HEK293 (cell line): ENCODE data around the gene RTN3.
A peak's percentile ranks its signal among the peaks of the same experiment; 100 is the strongest.

Experiments used
- FEZF1 ChIP-seq: fragments of 450-650 bp; formaldehyde crosslinking; IDR thresholded peaks from 2 replicates; pipeline ENCODE4 v1.5.1; 2016; ENCODE audit warnings: missing biosample characterization, missing genetic modification characterization
- HOXA7 ChIP-seq: sonication (generic); formaldehyde crosslinking; IDR thresholded peaks from 2 replicates; pipeline ENCODE4 v1.8.1; 2022; ENCODE audit warnings: missing genetic modification reagents, borderline replicate concordance
- OSR2 ChIP-seq: fragments of 450-650 bp; formaldehyde crosslinking; IDR thresholded peaks from 2 replicates; pipeline ENCODE4 v1.5.1; 2016; ENCODE audit warnings: missing biosample characterization, missing genetic modification characterization
- PBX3 ChIP-seq: sonication (generic); formaldehyde crosslinking; IDR thresholded peaks from 2 replicates; pipeline ENCODE4 v1.8.1; 2022; ENCODE audit warnings: mild to moderate bottlenecking, moderate library complexity, missing genetic modification reagents
- SALL2 ChIP-seq: fragments of 450-650 bp; formaldehyde crosslinking; IDR thresholded peaks from 2 replicates; pipeline ENCODE4 v1.5.0; 2017; ENCODE audit warnings: missing biosample characterization, mild to moderate bottlenecking, missing genetic modification characterization, borderline replicate concordance
- SCRT2 ChIP-seq: fragments of 450-650 bp; formaldehyde crosslinking; IDR thresholded peaks from 2 replicates; pipeline ENCODE4 v1.5.1; 2016; ENCODE audit warnings: missing biosample characterization, missing genetic modification characterization
- SP3 ChIP-seq: fragments of 450-650 bp; formaldehyde crosslinking; IDR thresholded peaks from 2 replicates; pipeline ENCODE4 v1.5.1; 2016; ENCODE audit warnings: missing biosample characterization, missing genetic modification characterization
- WT1 ChIP-seq: fragments of 450-650 bp; formaldehyde crosslinking; IDR thresholded peaks from 2 replicates; pipeline ENCODE4 v1.5.1; 2016; ENCODE audit warnings: missing biosample characterization, missing genetic modification characterization
- ZBTB11 ChIP-seq: fragments of 450-650 bp; formaldehyde crosslinking; conservative IDR thresholded peaks from 2 replicates; pipeline ENCODE4 v1.5.1; 2016; ENCODE audit warnings: low read depth, missing biosample characterization, missing genetic modification characterization
- ZBTB17 ChIP-seq: fragments of 450-650 bp; formaldehyde crosslinking; IDR thresholded peaks from 2 replicates; pipeline ENCODE4 v1.5.1; 2016; ENCODE audit warnings: missing biosample characterization, missing genetic modification characterization
- ZBTB7A ChIP-seq: fragments of 450-650 bp; formaldehyde crosslinking; IDR thresholded peaks from 2 replicates; pipeline ENCODE4 v1.5.1; 2016; ENCODE audit warnings: low read depth, missing biosample characterization, missing genetic modification characterization
- ZBTB8A ChIP-seq: fragments of 450-650 bp; formaldehyde crosslinking; IDR thresholded peaks from 2 replicates; pipeline ENCODE4 v1.5.1; 2016; ENCODE audit warnings: missing biosample characterization, missing genetic modification characterization
- ZEB2 ChIP-seq: fragments of 450-650 bp; formaldehyde crosslinking; IDR thresholded peaks from 2 replicates; pipeline ENCODE4 v1.5.1; 2016; ENCODE audit warnings: missing biosample characterization, missing genetic modification characterization
- ZFP69B ChIP-seq: fragments of 450-650 bp; formaldehyde crosslinking; IDR thresholded peaks from 2 replicates; pipeline ENCODE4 v1.5.1; 2016; ENCODE audit warnings: missing biosample characterization, missing genetic modification characterization
- ZNF121 ChIP-seq: fragments of 450-650 bp; formaldehyde crosslinking; IDR thresholded peaks from 2 replicates; pipeline ENCODE4 v1.5.1; 2016; ENCODE audit warnings: missing biosample characterization, missing genetic modification characterization
- ZNF274 ChIP-seq, 2 experiments: fragments of 200-500 bp in 1 of 2; fragments of 450-650 bp in 1 of 2; sonication (Bioruptor generic) in 1 of 2; formaldehyde crosslinking in 1 of 2; IDR thresholded peaks; 2 replicates each; pipeline versions ENCODE4 v1.5.1 to v1.6.1; 2014 to 2016; ENCODE audit warnings: borderline replicate concordance in 1 of 2, inconsistent platforms in 1 of 2, low read length in 1 of 2, missing biosample characterization in 1 of 2, missing genetic modification characterization in 1 of 2
- ZNF335 ChIP-seq: fragments of 450-650 bp; formaldehyde crosslinking; conservative IDR thresholded peaks from 2 replicates; pipeline ENCODE4 v1.5.1; 2016; ENCODE audit warnings: missing biosample characterization, missing genetic modification characterization
- ZNF404 ChIP-seq: fragments of 450-650 bp; formaldehyde crosslinking; IDR thresholded peaks from 2 replicates; pipeline ENCODE4 v1.5.1; 2017; ENCODE audit warnings: missing biosample characterization, missing genetic modification characterization
- ZNF514 ChIP-seq: fragments of 450-650 bp; formaldehyde crosslinking; IDR thresholded peaks from 2 replicates; pipeline ENCODE4 v1.5.1; 2016; ENCODE audit warnings: missing biosample characterization, missing genetic modification characterization
- ZNF596 ChIP-seq: fragments of 450-650 bp; IDR thresholded peaks from 2 replicates; pipeline ENCODE4 v1.5.0; 2018; ENCODE audit warnings: missing biosample characterization, mild to moderate bottlenecking, missing genetic modification characterization, moderate library complexity
- ZNF692 ChIP-seq: fragments of 450-650 bp; formaldehyde crosslinking; IDR thresholded peaks from 2 replicates; pipeline ENCODE4 v1.5.1; 2016; ENCODE audit warnings: missing biosample characterization, missing genetic modification characterization
- TF ChIP-seq, protein P1 (sequence below): fragments of 450-650 bp; formaldehyde crosslinking; IDR thresholded peaks from 2 replicates; pipeline ENCODE4 v1.5.1; 2016; ENCODE audit warnings: missing biosample characterization, missing genetic modification characterization, low read depth
- TF ChIP-seq, protein P2 (sequence below): fragments of 450-650 bp; formaldehyde crosslinking; IDR thresholded peaks from 2 replicates; pipeline ENCODE4 v1.5.1; 2017; ENCODE audit warnings: missing biosample characterization, missing genetic modification characterization
- TF ChIP-seq, protein P3 (sequence below): fragments of 450-650 bp; formaldehyde crosslinking; IDR thresholded peaks from 2 replicates; pipeline ENCODE4 v1.5.1; 2016; ENCODE audit warnings: missing biosample characterization, missing genetic modification characterization, borderline replicate concordance

RTN3 gene

GRCh38 chr11:63671322-63672155 lies 9.8 kb upstream of the RTN3 start, which contains the start of gene ATL3 (continued):
- TF ChIP-seq ZBTB11 (tag by site-specific recombination) (no peak), ZNF596 (no peak), OSR2 (tag by site-specific recombination) (no peak), SCRT2 (peak; percentile 87), SALL2 (tag by site-specific recombination) (no peak), ZFP69B (tag by site-specific recombination) (peak; percentile 60; the same call in 1 of the 2 replicates), ZNF404 (tag by site-specific recombination) (no peak), FEZF1 (tag by site-specific recombination) (no peak), HOXA7 (peak; percentile 90; the same call in 1 of the 2 replicates), SP3 (no peak; the same call in 1 of the 2 replicates), ZNF692 (tag by site-specific recombination) (no peak), ZBTB7A (tag by site-specific recombination) (no peak), WT1 (tag by site-specific recombination) (no peak), ZNF335 (tag by site-specific recombination) (0 out of 2 replicates have a peak, but pooled peaks have one; percentile 14), ZEB2 (tag by site-specific recombination) (no peak), ZBTB17 (tag by site-specific recombination) (0 out of 2 replicates have a peak, but pooled peaks have one; percentile 37), ZNF274 (IDR thresholded peaks at IDR 0.05; ENCODE audit: low read length) (no peak), ZNF274 (tag by site-specific recombination; IDR thresholded peaks at IDR 0.05; ENCODE audit: borderline replicate concordance) (no peak), ZNF514 (no peak), ZBTB8A (tag by site-specific recombination) (no peak), PBX3 (CRISPR knock-in tag) (peak; percentile 98), ZNF121 (no peak)
- TF ChIP-seq, protein P1, sequence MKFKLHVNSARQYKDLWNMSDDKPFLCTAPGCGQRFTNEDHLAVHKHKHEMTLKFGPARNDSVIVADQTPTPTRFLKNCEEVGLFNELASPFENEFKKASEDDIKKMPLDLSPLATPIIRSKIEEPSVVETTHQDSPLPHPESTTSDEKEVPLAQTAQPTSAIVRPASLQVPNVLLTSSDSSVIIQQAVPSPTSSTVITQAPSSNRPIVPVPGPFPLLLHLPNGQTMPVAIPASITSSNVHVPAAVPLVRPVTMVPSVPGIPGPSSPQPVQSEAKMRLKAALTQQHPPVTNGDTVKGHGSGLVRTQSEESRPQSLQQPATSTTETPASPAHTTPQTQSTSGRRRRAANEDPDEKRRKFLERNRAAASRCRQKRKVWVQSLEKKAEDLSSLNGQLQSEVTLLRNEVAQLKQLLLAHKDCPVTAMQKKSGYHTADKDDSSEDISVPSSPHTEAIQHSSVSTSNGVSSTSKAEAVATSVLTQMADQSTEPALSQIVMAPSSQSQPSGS (tag by site-specific recombination): no peak
- TF ChIP-seq, protein P2, sequence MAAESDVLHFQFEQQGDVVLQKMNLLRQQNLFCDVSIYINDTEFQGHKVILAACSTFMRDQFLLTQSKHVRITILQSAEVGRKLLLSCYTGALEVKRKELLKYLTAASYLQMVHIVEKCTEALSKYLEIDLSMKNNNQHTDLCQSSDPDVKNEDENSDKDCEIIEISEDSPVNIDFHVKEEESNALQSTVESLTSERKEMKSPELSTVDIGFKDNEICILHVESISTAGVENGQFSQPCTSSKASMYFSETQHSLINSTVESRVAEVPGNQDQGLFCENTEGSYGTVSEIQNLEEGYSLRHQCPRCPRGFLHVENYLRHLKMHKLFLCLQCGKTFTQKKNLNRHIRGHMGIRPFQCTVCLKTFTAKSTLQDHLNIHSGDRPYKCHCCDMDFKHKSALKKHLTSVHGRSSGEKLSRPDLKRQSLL: peak; percentile 64; the same call in 1 of the 2 replicates
- TF ChIP-seq, protein P3, sequence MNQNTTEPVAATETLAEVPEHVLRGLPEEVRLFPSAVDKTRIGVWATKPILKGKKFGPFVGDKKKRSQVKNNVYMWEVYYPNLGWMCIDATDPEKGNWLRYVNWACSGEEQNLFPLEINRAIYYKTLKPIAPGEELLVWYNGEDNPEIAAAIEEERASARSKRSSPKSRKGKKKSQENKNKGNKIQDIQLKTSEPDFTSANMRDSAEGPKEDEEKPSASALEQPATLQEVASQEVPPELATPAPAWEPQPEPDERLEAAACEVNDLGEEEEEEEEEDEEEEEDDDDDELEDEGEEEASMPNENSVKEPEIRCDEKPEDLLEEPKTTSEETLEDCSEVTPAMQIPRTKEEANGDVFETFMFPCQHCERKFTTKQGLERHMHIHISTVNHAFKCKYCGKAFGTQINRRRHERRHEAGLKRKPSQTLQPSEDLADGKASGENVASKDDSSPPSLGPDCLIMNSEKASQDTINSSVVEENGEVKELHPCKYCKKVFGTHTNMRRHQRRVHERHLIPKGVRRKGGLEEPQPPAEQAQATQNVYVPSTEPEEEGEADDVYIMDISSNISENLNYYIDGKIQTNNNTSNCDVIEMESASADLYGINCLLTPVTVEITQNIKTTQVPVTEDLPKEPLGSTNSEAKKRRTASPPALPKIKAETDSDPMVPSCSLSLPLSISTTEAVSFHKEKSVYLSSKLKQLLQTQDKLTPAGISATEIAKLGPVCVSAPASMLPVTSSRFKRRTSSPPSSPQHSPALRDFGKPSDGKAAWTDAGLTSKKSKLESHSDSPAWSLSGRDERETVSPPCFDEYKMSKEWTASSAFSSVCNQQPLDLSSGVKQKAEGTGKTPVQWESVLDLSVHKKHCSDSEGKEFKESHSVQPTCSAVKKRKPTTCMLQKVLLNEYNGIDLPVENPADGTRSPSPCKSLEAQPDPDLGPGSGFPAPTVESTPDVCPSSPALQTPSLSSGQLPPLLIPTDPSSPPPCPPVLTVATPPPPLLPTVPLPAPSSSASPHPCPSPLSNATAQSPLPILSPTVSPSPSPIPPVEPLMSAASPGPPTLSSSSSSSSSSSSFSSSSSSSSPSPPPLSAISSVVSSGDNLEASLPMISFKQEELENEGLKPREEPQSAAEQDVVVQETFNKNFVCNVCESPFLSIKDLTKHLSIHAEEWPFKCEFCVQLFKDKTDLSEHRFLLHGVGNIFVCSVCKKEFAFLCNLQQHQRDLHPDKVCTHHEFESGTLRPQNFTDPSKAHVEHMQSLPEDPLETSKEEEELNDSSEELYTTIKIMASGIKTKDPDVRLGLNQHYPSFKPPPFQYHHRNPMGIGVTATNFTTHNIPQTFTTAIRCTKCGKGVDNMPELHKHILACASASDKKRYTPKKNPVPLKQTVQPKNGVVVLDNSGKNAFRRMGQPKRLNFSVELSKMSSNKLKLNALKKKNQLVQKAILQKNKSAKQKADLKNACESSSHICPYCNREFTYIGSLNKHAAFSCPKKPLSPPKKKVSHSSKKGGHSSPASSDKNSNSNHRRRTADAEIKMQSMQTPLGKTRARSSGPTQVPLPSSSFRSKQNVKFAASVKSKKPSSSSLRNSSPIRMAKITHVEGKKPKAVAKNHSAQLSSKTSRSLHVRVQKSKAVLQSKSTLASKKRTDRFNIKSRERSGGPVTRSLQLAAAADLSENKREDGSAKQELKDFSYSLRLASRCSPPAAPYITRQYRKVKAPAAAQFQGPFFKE: no peak
